Stimulated activated CD8-positive, alpha-beta memory T cell treated with anti-CD3 and anti-CD28 coated beads, Interleukin-4, amount 100 ng/mL, for 24 hours (primary cell): ENCODE measurements around the gene RBP3.

Experiments
- DNase-seq: peaks from one replicate; pipeline ENCODE4 v3.0.0-alpha.2; 2020; ENCODE audit warnings: low read depth

Gene RBP3

DNA sequence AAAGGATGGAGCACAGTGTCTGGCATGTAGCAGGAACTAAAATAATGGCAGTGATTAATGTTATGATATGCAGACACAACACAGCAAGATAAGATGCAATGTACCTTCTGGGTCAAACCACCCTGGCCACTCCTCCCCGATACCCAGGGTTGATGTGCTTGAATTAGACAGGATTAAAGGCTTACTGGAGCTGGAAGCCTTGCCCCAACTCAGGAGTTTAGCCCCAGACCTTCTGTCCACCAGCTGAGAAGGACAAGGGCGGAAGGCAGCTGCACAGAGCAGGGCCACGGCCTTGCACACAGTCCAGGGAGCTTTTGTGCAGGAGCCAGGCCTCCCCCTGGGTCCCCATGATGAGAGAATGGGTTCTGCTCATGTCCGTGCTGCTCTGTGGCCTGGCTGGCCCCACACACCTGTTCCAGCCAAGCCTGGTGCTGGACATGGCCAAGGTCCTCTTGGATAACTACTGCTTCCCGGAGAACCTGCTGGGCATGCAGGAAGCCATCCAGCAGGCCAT is at the start of gene RBP3:
RBP3 (plus strand) TSS at position 226 of the 514 bp plus-strand sequence; CDS start at position 348, 122 bp downstream.
- DNase-seq, result no peak

DNA sequence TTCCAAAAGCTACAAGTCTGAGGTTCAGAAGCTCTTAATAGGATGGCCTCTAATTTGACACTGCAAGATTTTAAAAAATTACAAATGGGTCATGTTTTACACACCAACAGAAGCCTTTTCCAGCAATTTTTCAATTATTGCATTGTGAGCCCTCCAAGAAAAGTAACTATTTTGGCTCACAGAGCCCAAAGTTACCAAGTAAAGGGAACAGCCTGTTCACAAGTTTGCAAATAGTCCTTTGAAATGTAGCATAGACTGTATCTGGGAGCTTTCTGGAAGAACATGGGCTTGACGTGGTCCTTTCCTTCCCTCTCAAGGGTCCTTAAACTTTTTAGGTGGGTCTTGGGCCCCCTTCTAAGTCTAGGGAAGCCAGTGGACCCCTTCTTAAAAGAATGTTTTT is 49.4 kb upstream of the RBP3 start:
- no peak for DNase-seq

DNA sequence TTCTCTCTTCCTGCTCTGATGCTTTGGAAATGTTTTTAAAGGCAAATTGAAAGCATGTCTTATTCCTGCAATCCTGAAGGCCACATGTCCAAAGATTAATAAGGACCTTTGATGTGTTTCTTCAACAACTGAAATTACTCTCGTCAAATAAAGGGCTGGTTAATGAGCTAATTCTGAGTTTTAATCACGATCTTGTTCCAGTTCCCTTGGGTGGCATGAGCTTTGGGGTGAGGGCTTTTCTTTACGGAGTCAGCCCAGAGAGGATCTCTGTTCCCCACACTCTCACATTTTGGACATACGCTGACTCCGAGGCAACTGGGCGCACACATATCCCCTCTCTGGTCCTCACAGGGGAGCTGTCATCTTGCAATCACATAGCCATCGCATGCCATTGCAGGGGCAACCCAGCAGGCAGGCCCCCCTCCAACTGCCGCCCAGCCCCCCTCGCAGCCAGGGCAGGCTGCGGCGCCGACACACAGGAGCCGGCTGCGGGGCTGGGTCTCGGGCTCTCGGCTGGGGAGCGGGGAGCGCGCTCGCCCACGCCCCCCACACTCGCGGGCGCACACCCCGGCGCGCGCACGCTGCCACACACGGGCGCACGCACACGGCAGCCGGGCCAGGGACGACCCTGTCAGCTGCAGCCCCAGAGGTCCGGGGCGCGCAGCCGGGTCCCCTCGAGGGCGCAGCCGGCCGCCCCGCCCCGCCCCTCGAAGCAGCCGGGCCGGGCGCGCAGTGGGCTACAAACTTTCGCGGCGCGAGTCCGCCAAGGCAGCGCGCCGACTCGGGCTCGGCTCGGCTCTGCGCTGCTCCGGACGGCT is 48.3 kb upstream of the RBP3 start, which contains the start of gene GDF10:
GDF10 (plus strand) TSS at position 587 of the 818 bp plus-strand sequence. CDS start 455 bp downstream, outside the sequence.
- DNase-seq, result peak; percentile 22

DNA sequence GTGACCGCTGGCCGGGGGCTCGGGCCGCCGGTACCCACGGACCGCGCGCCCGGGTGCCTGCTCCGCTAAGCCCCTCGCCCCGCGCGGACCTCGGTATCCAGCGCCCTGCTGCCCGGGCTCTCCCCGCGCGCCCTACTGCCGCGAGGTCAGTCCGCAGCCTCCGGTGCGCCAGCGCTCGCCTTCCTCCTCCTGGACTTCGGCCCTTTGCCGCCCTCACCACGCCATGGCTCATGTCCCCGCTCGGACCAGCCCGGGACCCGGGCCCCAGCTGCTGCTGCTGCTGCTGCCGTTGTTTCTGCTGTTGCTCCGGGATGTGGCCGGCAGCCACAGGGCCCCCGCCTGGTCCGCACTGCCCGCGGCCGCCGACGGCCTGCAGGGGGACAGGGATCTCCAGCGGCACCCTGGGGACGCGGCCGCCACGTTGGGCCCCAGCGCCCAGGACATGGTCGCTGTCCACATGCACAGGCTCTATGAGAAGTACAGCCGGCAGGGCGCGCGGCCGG is 47.7 kb upstream of the RBP3 start:
- no peak for DNase-seq

DNA sequence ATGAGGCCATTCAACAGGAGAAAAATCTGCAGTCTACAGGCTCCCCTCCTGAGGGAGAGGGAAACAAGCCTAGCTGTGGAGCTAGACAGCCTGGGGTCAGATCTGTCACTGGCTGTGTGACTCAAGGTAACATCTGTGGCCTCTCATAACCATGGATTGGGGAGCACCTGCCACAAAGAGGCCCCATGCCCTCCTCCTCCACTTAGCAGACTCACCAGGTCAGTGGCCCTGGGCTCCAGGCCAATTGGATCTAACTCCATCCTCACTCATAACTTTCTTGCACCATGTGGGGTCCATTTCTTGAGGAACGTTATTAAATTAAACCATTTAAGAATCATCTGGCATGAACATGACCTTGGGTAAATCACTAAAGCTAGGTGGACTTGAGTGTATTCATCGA is 46.3 kb upstream of the RBP3 start:
- DNase-seq, result no peak

GRCh38 chr10:47303105-47303504 is 45.1 kb upstream of the RBP3 start:
- no peak for DNase-seq

DNA sequence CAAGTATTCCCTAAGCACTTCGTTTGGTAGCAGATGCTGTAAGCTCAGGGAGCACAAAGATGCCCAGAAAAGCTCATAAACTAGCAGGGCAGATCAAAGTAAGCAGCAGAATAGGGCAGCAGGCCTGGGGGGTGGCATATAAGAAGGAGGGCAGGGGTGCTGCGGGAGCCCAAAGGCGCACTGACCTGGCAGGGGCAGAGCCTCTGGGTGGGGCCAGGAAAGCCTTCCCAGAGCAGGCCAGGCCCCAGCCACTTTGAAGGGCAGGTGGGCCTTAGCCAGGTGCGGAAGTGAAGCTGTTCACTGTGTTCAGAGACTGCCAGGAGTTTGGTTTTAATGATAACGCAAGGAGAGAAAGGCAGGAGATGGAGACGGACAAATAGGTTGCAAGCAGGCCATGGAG is 44.3 kb upstream of the RBP3 start:
- no peak for DNase-seq

- DNase-seq, result no peak
Observed at GRCh38 chr10:47305566-47305965, 42.6 kb upstream of the RBP3 start.

GRCh38 chr10:47306387-47307210 is 41.6 kb upstream of the RBP3 start:
- no peak for DNase-seq

DNA sequence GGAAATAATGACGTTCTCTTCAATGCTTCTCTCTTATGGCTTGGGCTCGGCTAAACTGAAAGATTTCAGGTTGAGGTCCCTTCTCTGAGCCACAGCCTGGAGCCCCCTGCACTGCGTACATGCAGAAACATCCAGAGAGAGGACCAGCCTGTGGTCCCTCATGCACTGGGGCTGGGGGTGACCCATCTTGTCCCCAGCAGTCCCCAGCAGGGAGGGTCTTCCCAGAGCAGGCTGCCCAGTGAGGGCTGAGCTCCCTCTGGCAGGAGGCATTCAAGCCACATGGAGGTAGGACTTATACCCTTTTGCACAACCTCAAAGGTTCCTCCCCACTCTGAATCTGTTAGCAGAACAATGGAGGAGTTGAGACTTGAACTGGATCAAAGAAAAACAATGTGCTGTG is 40.8 kb upstream of the RBP3 start:
- no peak for DNase-seq

- no peak for DNase-seq
Observed at GRCh38 chr10:47308775-47309174, 39.4 kb upstream of the RBP3 start.

DNA sequence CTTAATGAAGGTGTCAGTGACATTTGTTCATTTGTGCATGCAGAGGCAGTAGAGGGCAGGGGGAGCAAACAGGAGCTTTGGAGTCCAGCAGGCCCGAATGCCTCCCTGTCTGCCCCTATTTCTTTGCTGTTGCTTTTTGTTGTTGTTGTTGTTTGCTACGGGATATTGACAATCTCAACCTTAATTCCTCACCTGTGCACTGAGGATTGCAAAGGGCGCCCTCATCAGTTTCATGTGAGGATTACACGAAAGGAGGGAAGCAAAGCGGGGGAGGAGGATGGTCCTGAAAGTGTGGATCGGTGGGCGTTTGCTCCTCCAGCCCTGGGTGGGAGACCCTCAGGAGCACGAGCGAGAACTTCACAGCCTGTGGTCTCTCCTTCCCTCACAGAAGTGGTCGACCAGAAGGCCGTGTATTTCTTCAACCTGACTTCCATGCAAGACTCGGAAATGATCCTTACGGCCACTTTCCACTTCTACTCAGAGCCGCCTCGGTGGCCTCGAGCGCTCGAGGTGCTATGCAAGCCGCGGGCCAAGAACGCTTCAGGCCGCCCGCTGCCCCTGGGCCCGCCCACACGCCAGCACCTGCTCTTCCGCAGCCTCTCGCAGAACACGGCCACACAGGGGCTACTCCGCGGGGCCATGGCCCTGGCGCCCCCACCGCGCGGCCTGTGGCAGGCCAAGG is 38.6 kb upstream of the RBP3 start:
- DNase-seq, result no peak

GRCh38 chr10:47310090-47310505 is 38.1 kb upstream of the RBP3 start:
- no peak for DNase-seq

GRCh38 chr10:47311193-47311931 is 36.8 kb upstream of the RBP3 start:
- DNase-seq, result no peak

- peak; percentile 73 for DNase-seq
Observed at GRCh38 chr10:47311932-47312662, 36.1 kb upstream of the RBP3 start.

DNA sequence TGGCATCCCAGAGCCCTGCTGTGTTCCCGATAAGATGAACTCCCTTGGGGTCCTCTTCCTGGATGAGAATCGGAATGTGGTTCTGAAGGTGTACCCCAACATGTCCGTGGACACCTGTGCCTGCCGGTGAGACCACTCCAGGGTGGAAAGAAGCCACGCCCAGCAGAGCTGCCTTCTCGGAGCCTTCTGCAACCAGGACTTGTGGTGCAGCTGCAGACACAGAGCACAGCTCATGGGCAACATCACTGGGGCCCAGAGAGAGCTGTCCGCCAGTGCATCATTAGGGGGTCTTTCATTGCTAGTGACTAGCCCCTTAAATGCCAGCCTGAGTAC is 35.5 kb upstream of the RBP3 start:
- DNase-seq, result no peak

DNA sequence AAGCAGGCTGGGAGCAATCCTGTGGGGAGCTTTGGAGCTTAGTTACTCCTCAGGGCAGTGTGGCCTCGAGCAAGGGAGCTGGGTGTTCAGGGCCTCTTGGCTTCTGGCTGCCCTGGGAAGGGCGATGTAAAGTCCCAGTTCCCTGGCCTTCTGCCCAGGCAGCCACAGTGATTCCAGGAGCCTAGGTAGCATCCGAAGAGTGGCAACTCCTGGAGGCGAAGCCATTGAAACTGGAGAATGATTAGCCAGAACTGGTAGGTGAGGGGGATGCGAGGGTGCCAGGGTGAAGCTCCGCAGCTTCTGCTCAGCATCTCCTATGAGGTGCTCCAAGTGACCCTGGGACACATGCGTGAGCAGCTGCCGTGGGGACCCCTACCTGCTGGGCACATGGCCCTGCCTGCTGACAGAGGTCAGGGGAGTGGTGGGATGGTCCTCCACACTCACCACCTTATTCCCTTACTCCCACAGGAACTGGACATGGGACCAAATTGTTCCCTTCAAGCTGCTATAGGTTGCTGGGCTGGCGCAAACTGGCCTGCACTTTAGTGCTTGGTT is 33.7 kb upstream of the RBP3 start:
- DNase-seq, result no peak

DNA sequence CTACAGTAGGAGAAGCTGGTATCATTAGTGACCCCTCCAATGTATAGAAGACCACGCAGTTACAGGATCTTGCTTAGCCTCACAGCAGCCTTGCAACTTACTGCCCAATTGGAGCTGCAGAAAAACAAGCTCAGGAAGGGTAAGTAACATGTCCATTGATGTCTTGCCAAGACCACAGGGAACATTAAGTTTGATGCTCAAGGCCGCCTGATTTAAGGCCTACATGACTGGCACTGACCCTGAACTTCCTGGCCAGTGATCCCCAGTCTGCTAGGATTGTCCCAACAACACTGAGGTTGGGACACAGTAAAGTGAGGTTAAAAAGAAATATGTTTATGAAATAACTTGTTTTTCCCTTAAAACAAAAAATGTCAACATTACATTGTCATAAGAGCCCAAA is 32.7 kb upstream of the RBP3 start:
- no peak for DNase-seq

GRCh38 chr10:47316131-47316530 is 32.0 kb upstream of the RBP3 start:
- no peak for DNase-seq

- no peak for DNase-seq
Observed at GRCh38 chr10:47317251-47317650, 30.9 kb upstream of the RBP3 start.

GRCh38 chr10:47318706-47319105 is 29.5 kb upstream of the RBP3 start:
- DNase-seq, result no peak
